Activated CD8-positive, alpha-beta T cell treated with anti-CD3 and anti-CD28 coated beads, Interleukin-2, amount 10 ng/mL, durations not matched to agents 7 days and 5 days (primary cell): ENCODE data around the gene PRSS57. TPM values are rescaled to one million over a fixed set of nuclear protein-coding genes. Genes with fewer than 3 reads are reported as not detected.

Experiments used
- ATAC-seq: fragments of 150-1000 bp; cut with Tn5 transposase; one replicate; pipeline ENCODE4 v1.10.0; 2021; ENCODE audit warnings: moderate library complexity
- CTCF ChIA-PET: fragments of 350-600 bp; sonication (Branson Sonifier 250); formaldehyde crosslinking; loops from one replicate; lab custom pipeline; 2021; ENCODE audit warnings: antibody characterized with exemption; lab: Charles Lee
- POLR2A ChIA-PET: fragments of 350-600 bp; sonication (Branson Sonifier 250); formaldehyde crosslinking; loops from one replicate; lab custom pipeline; 2021; ENCODE audit warnings: antibody characterized with exemption; lab: Charles Lee
- DNase-seq: peaks from one replicate; pipeline ENCODE4 v3.0.0-alpha.2; 2020
- H3K27ac Mint-ChIP-seq: one replicate; pipeline ENCODE4 v1.8.0; 2021; ENCODE audit warnings: mild to moderate bottlenecking, mixed read lengths
- H3K27me3 Mint-ChIP-seq: one replicate; pipeline ENCODE4 v1.8.0; 2021; ENCODE audit warnings: low read depth, mixed read lengths
- H3K36me3 Mint-ChIP-seq: one replicate; pipeline ENCODE4 v1.8.0; 2021; ENCODE audit warnings: low read depth, mixed read lengths
- H3K4me1 Mint-ChIP-seq: one replicate; pipeline ENCODE4 v1.8.0; 2021; ENCODE audit warnings: low read depth, mixed read lengths
- H3K4me3 Mint-ChIP-seq: one replicate; pipeline ENCODE4 v1.8.0; 2021; ENCODE audit warnings: mild to moderate bottlenecking, mixed read lengths
- H3K9me3 Mint-ChIP-seq: one replicate; pipeline ENCODE4 v1.8.0; 2022; ENCODE audit warnings: mixed read lengths; ENCODE audit not compliant: insufficient read depth
- total RNA-seq, 2 experiments: library from RNA; stranded (reverse); gene quantifications; one replicate each; pipeline ENCODE4 v1.2.3, GENCODE V29; 2021

PRSS57 gene
- total RNA-seq, 2 experiments from 2014 or later: not detected

- Mint-ChIP-seq H3K4me1 (peaks cover 12% of the 10 kb centered on the region), H3K36me3 (peaks cover 40% of the 10 kb centered on the region), H3K27me3 (no peaks in the 10 kb centered on the region), H3K4me3 (no peak overlapping the region), H3K9me3 (no peaks in the 10 kb centered on the region), H3K27ac (no peak overlapping the region)
- ATAC-seq (no peak), DNase-seq (no peak)
- ChIA-PET POLR2A (interaction anchor here (0.6 kb wide), 1 partner anchor 10 kb away, joined by 3 read pairs; no protein-coding TSS in a partner anchor), CTCF (no interaction called here)
Observed at GRCh38 chr19:652467-653389, 42.5 kb downstream of the PRSS57 start.

- H3K4me3 Mint-ChIP-seq: no peak overlapping the region
- no peak for DNase-seq
- H3K27me3 Mint-ChIP-seq: no peaks in the 10 kb centered on the region
- no peak for ATAC-seq
- no peaks in the 10 kb centered on the region for H3K9me3 Mint-ChIP-seq
- ChIA-PET POLR2A (interaction anchor here (0.6 kb wide), 1 partner anchor 9 kb away, joined by 3 read pairs; no protein-coding TSS in a partner anchor), CTCF (no interaction called here)
- H3K4me1 Mint-ChIP-seq: peaks cover 8% of the 10 kb centered on the region
- H3K27ac Mint-ChIP-seq: no peak overlapping the region
- H3K36me3 Mint-ChIP-seq: peaks cover 32% of the 10 kb centered on the region
Observed at GRCh38 chr19:651991-652390, 43.3 kb downstream of the PRSS57 start.

GRCh38 chr19:651114-651818 is 44.0 kb downstream of the PRSS57 start:
- Mint-ChIP-seq H3K9me3 (no peaks in the 10 kb centered on the region), H3K4me3 (no peak overlapping the region), H3K27ac (no peak overlapping the region), H3K36me3 (peaks cover 32% of the 10 kb centered on the region), H3K27me3 (no peaks in the 10 kb centered on the region), H3K4me1 (peaks cover 7% of the 10 kb centered on the region)
- ChIA-PET CTCF (no interaction called here), POLR2A (no interaction called here)
- ATAC-seq (no peak), DNase-seq (no peak)

- ChIA-PET CTCF (no interaction called here), POLR2A (no interaction called here)
- peaks cover under 1% of the 10 kb centered on the region for H3K4me1 Mint-ChIP-seq
- DNase-seq (no peak), ATAC-seq (no peak)
- H3K4me3 Mint-ChIP-seq: no peak overlapping the region
- no peaks in the 10 kb centered on the region for H3K27me3 Mint-ChIP-seq
- H3K27ac Mint-ChIP-seq: no peak overlapping the region
- no peaks in the 10 kb centered on the region for H3K9me3 Mint-ChIP-seq
- peaks cover 26% of the 10 kb centered on the region for H3K36me3 Mint-ChIP-seq
Observed at GRCh38 chr19:650121-650520, 45.1 kb downstream of the PRSS57 start.

- Mint-ChIP-seq H3K4me3 (no peak overlapping the region), H3K9me3 (no peaks in the 10 kb centered on the region), H3K27ac (no peak overlapping the region), H3K36me3 (peaks cover 28% of the 10 kb centered on the region), H3K4me1 (no peaks in the 10 kb centered on the region), H3K27me3 (no peaks in the 10 kb centered on the region)
- ChIA-PET CTCF (no interaction called here), POLR2A (no interaction called here)
- ATAC-seq (no peak), DNase-seq (no peak)
Observed at GRCh38 chr19:648904-649801, 46.1 kb downstream of the PRSS57 start.

GRCh38 chr19:648305-648704 is 46.9 kb downstream of the PRSS57 start:
- DNase-seq (no peak), ATAC-seq (no peak)
- POLR2A ChIA-PET: no interaction called here
- H3K4me3 Mint-ChIP-seq: no peak overlapping the region
- H3K27me3 Mint-ChIP-seq: no peaks in the 10 kb centered on the region
- no peaks in the 10 kb centered on the region for H3K4me1 Mint-ChIP-seq
- CTCF ChIA-PET: no interaction called here
- no peak overlapping the region for H3K27ac Mint-ChIP-seq
- peaks cover 23% of the 10 kb centered on the region for H3K36me3 Mint-ChIP-seq
- H3K9me3 Mint-ChIP-seq: no peaks in the 10 kb centered on the region

- POLR2A ChIA-PET: no interaction called here
- no peak for ATAC-seq
- peaks cover 23% of the 10 kb centered on the region for H3K36me3 Mint-ChIP-seq
Observed at GRCh38 chr19:647566-648284, 47.5 kb downstream of the PRSS57 start.

GRCh38 chr19:646779-647565 is 48.3 kb downstream of the PRSS57 start:
- DNase-seq: no peak
- Mint-ChIP-seq H3K4me1 (no peaks in the 10 kb centered on the region), H3K4me3 (no peak overlapping the region), H3K9me3 (no peaks in the 10 kb centered on the region), H3K36me3 (peaks cover 20% of the 10 kb centered on the region), H3K27ac (no peak overlapping the region), H3K27me3 (no peaks in the 10 kb centered on the region)
- ChIA-PET POLR2A (no interaction called here), CTCF (no interaction called here)
- ATAC-seq: no peak

More at GRCh38 chr19:647566-648284, 47.5 kb downstream of the PRSS57 start:
- DNase-seq: no peak
- Mint-ChIP-seq H3K4me1 (no peaks in the 10 kb centered on the region), H3K27me3 (no peaks in the 10 kb centered on the region), H3K4me3 (no peak overlapping the region), H3K9me3 (no peaks in the 10 kb centered on the region), H3K27ac (no peak overlapping the region)
- CTCF ChIA-PET: no interaction called here

- ChIA-PET CTCF (no interaction called here), POLR2A (no interaction called here)
- Mint-ChIP-seq H3K36me3 (peaks cover 18% of the 10 kb centered on the region), H3K27me3 (no peaks in the 10 kb centered on the region), H3K4me1 (no peaks in the 10 kb centered on the region), H3K4me3 (no peak overlapping the region), H3K9me3 (no peaks in the 10 kb centered on the region), H3K27ac (no peak overlapping the region)
- DNase-seq: no peak
- no peak for ATAC-seq
Observed at GRCh38 chr19:645912-646778, 49.1 kb downstream of the PRSS57 start.

- no peak overlapping the region for H3K4me3 Mint-ChIP-seq
- CTCF ChIA-PET: no interaction called here
- DNase-seq (no peak), ATAC-seq (no peak)
- no peaks in the 10 kb centered on the region for H3K4me1 Mint-ChIP-seq
- POLR2A ChIA-PET: no interaction called here
- H3K9me3 Mint-ChIP-seq: no peaks in the 10 kb centered on the region
- peaks cover 15% of the 10 kb centered on the region for H3K36me3 Mint-ChIP-seq
- H3K27ac Mint-ChIP-seq: no peak overlapping the region
- H3K27me3 Mint-ChIP-seq: no peaks in the 10 kb centered on the region
Observed at GRCh38 chr19:644789-645188, 50.5 kb downstream of the PRSS57 start.
